MV-4-11 (cell line): ENCODE data around the gene LRRFIP1.

Experiments used
- DNase-seq: peaks from one replicate; lab custom pipeline; 2025; lab: John Stamatoyannopoulos, UW

LRRFIP1 gene

GRCh38 chr2:237702441-237703391 is 75.3 kb downstream of the LRRFIP1 start:
- DNase-seq = peak; percentile 90

- peak; percentile 72 for DNase-seq
Observed at GRCh38 chr2:237704501-237705434, 77.4 kb downstream of the LRRFIP1 start.

GRCh38 chr2:237706257-237706656 is 78.9 kb downstream of the LRRFIP1 start:
- no peak for DNase-seq

GRCh38 chr2:237708065-237708398 is 80.6 kb downstream of the LRRFIP1 start:
- DNase-seq = no peak

- DNase-seq = no peak
Observed at GRCh38 chr2:237708491-237708890, 81.1 kb downstream of the LRRFIP1 start.

GRCh38 chr2:237708961-237709360 is 81.6 kb downstream of the LRRFIP1 start:
- no peak for DNase-seq

GRCh38 chr2:237711458-237712150 is 84.2 kb downstream of the LRRFIP1 start:
- DNase-seq = no peak

- no peak for DNase-seq
Observed at GRCh38 chr2:237712477-237713377, 85.3 kb downstream of the LRRFIP1 start.

GRCh38 chr2:237714690-237715458 is 87.5 kb downstream of the LRRFIP1 start:
- DNase-seq = no peak

- DNase-seq = no peak
Observed at GRCh38 chr2:237715459-237715947, 88.1 kb downstream of the LRRFIP1 start.

- no peak for DNase-seq
Observed at GRCh38 chr2:237716011-237716410, 88.6 kb downstream of the LRRFIP1 start.

- DNase-seq = no peak
Observed at GRCh38 chr2:237717366-237718276, 90.2 kb downstream of the LRRFIP1 start.

GRCh38 chr2:237718277-237718634 is 90.9 kb downstream of the LRRFIP1 start:
- no peak for DNase-seq

GRCh38 chr2:237720444-237720843 is 93.1 kb downstream of the LRRFIP1 start:
- DNase-seq = no peak

GRCh38 chr2:237720957-237721356 is 93.6 kb downstream of the LRRFIP1 start:
- DNase-seq = no peak

GRCh38 chr2:237721458-237721857 is 94.1 kb downstream of the LRRFIP1 start:
- DNase-seq = no peak

GRCh38 chr2:237722616-237723015 is 95.2 kb downstream of the LRRFIP1 start:
- DNase-seq = no peak

GRCh38 chr2:237723023-237723422 is 95.6 kb downstream of the LRRFIP1 start:
- no peak for DNase-seq

- DNase-seq = peak; percentile 54
Observed at GRCh38 chr2:237723602-237724001, 96.2 kb downstream of the LRRFIP1 start.
